IMR-90 (cell line): Measurements from ENCODE around the gene PNO1. TPM values are rescaled to one million over a fixed set of nuclear protein-coding genes. Genes with fewer than 3 reads are reported as not detected.

Experiments
- ATAC-seq: fragments of 200-7000 bp; cut with Tn5 transposase; 2 replicates; pipeline ENCODE4 v1.9.1; 2020; ENCODE audit warnings: low read depth, mild to moderate bottlenecking, moderate library complexity
- BruUV-seq: library from RNA; stranded (reverse); fragments of 400-500 nt; replicated peaks from 2 replicates; lab custom pipeline; 2021; lab: Mats Ljungman, UMichigan
- CTCF ChIA-PET: fragments of 300-600 bp; formaldehyde crosslinking; extraction: SDS; loops from one replicate; lab custom pipeline; 2021; ENCODE audit warnings: antibody characterized with exemption; lab: Yijun Ruan, JAX
- POLR2A ChIA-PET: fragments of 300-600 bp; sonication (Branson Sonifier 250); formaldehyde crosslinking; loops from one replicate; lab custom pipeline; 2022; ENCODE audit warnings: antibody characterized with exemption; ENCODE audit not compliant: unreplicated experiment; lab: Charles Lee
- DNase-seq: peaks from one replicate; pipeline ENCODE4 v3.0.0; 2013
- H2AFZ ChIP-seq: replicated peaks from 2 replicates; pipeline ENCODE3; 2013; ENCODE audit warnings: low read length, mild to moderate bottlenecking; ENCODE audit not compliant: poor library complexity
- H2AK5ac ChIP-seq: 2 replicates; pipeline ENCODE4 v1.6.1; 2013; ENCODE audit warnings: low read depth, low read length, inconsistent platforms
- H2AK9ac ChIP-seq: replicated peaks from 2 replicates; pipeline ENCODE3; 2013; ENCODE audit warnings: mild to moderate bottlenecking, low read depth, low read length, moderate library complexity; ENCODE audit not compliant: poor library complexity
- H2BK120ac ChIP-seq: 2 replicates; pipeline ENCODE4 v1.6.1; 2013; ENCODE audit warnings: low read depth, low read length, inconsistent platforms
- H2BK15ac ChIP-seq: 3 replicates; pipeline ENCODE4 v1.6.1; 2013; ENCODE audit warnings: low read depth, low read length, inconsistent platforms
- H2BK20ac ChIP-seq: 2 replicates; pipeline ENCODE4 v1.6.1; 2013; ENCODE audit warnings: low read depth, mild to moderate bottlenecking, inconsistent platforms, low read length, moderate library complexity
- H2BK5ac ChIP-seq: 2 replicates; pipeline ENCODE4 v1.6.1; 2013; ENCODE audit warnings: mild to moderate bottlenecking, low read depth, low read length, inconsistent platforms; ENCODE audit not compliant: poor library complexity, severe bottlenecking
- H3K14ac ChIP-seq: replicated peaks from 2 replicates; pipeline ENCODE4 v1.6.1; 2013; ENCODE audit warnings: low read depth, low read length, inconsistent platforms
- H3K18ac ChIP-seq: 2 replicates; pipeline ENCODE4 v1.6.1; 2013; ENCODE audit warnings: low read depth, low read length, control low read depth
- H3K23ac ChIP-seq: 2 replicates; pipeline ENCODE4 v1.6.1; 2013; ENCODE audit warnings: low read depth, low read length, inconsistent platforms
- H3K27ac ChIP-seq: 2 replicates; pipeline ENCODE4 v1.5.1; 2013; ENCODE audit warnings: mild to moderate bottlenecking, control low read depth, low read length; ENCODE audit not compliant: insufficient read depth
- H3K27me3 ChIP-seq: 2 replicates; pipeline ENCODE4 v1.6.1; 2013; ENCODE audit warnings: low read length; ENCODE audit not compliant: control insufficient read depth, insufficient read depth
- H3K36me3 ChIP-seq: 2 replicates; pipeline ENCODE4 v1.6.1; 2013; ENCODE audit warnings: low read length, mixed read lengths; ENCODE audit not compliant: control insufficient read depth, insufficient read depth
- H3K4ac ChIP-seq: 2 replicates; pipeline ENCODE4 v1.6.1; 2013; ENCODE audit warnings: low read depth, low read length, inconsistent platforms
- H3K4me1 ChIP-seq: 2 replicates; pipeline ENCODE4 v1.6.1; 2013; ENCODE audit warnings: low read length, mixed read lengths; ENCODE audit not compliant: control insufficient read depth, insufficient read depth
- H3K4me2 ChIP-seq: 2 replicates; pipeline ENCODE4 v1.6.1; 2013; ENCODE audit warnings: low read depth, mild to moderate bottlenecking, control low read depth, low read length, moderate library complexity
- H3K4me3 ChIP-seq: 2 replicates; pipeline ENCODE4 v1.5.1; 2013; ENCODE audit warnings: low read depth, mild to moderate bottlenecking, control low read depth, low read length, moderate library complexity; ENCODE audit not compliant: insufficient read depth
- H3K56ac ChIP-seq: 2 replicates; pipeline ENCODE4 v1.6.1; 2013; ENCODE audit warnings: low read length, inconsistent platforms; ENCODE audit not compliant: insufficient read depth; ENCODE audit errors: extremely low read depth
- H3K79me1 ChIP-seq, 2 experiments: 2 replicates each; pipeline ENCODE4 v1.6.1; 2013; ENCODE audit warnings: low read length in 2 of 2, inconsistent platforms in 1 of 2, low read depth in 1 of 2
- H3K9ac ChIP-seq: 2 replicates; pipeline ENCODE4 v1.6.1; 2013; ENCODE audit warnings: low read depth, low read length, control low read depth
- H3K9me1 ChIP-seq: 2 replicates; pipeline ENCODE4 v1.6.1; 2013; ENCODE audit warnings: low read length, inconsistent platforms; ENCODE audit not compliant: insufficient read depth
- H3K9me3 ChIP-seq: 2 replicates; pipeline ENCODE4 v1.6.1; 2013; ENCODE audit warnings: low read length; ENCODE audit not compliant: control insufficient read depth, insufficient read depth
- H4K20me1 ChIP-seq: 2 replicates; pipeline ENCODE4 v1.6.1; 2013; ENCODE audit warnings: low read length, inconsistent platforms; ENCODE audit not compliant: insufficient read depth
- H4K5ac ChIP-seq: 2 replicates; pipeline ENCODE4 v1.6.1; 2013; ENCODE audit warnings: mild to moderate bottlenecking, low read depth, low read length, control low read depth
- H4K8ac ChIP-seq, 2 experiments: 2 replicates each; pipeline ENCODE4 v1.6.1; 2013; ENCODE audit warnings: low read depth in 2 of 2, low read length in 2 of 2, control low read depth in 1 of 2, inconsistent platforms in 1 of 2
- H4K91ac ChIP-seq: 2 replicates; pipeline ENCODE4 v1.6.1; 2013; ENCODE audit warnings: low read depth, low read length, inconsistent platforms; ENCODE audit not compliant: insufficient read depth
- NFE2L2 ChIP-seq: fragments of 150-350 bp; IDR thresholded peaks from 2 replicates; pipeline ENCODE4 v1.6.1; 2016; ENCODE audit warnings: low read depth, mild to moderate bottlenecking, low read length
- WGBS, 2 experiments: methylation state at CpG; one replicate each; pipeline versions ENCODE4 v1.1.5 to v1.1.7; 2013; ENCODE audit warnings: missing lambda C conversion rate in 2 of 2; ENCODE audit not compliant: insufficient read length in 1 of 2; ENCODE audit errors: extremely low coverage in 2 of 2; 5-methylcytosine and 5-hydroxymethylcytosine counted together
- dilution Hi-C: fragments of 300-500 bp; cut with HindIII; formaldehyde crosslinking; loops from one replicate; pipeline ENCODE4 v1.14.3; 2018; ENCODE audit warnings: low sequenced_read_pairs; ENCODE audit not compliant: unreplicated experiment
- in situ Hi-C: fragments of 300-500 bp; cut with MboI; formaldehyde crosslinking; loops from 3 replicates; pipeline ENCODE4 v1.14.3; 2019; ENCODE audit warnings: low sequenced_read_pairs, inconsistent platforms, mixed read lengths
- intact Hi-C: fragments of 100-400 bp; cut with micrococcal nuclease; formaldehyde crosslinking; loops from 2 replicates; pipeline ENCODE4 v1.10.0; 2022
- polyA plus RNA-seq, 3 experiments: library from polyadenylated mRNA; depleted of rRNA; stranded (reverse); fragments of >200 nt; gene quantifications; 2 replicates each; pipeline ENCODE4 v1.2.3, GENCODE V29; 2012; ENCODE audit warnings: low replicate concordance in 1 of 3
- total RNA-seq: library from RNA; depleted of rRNA; stranded (reverse); fragments of >200 nt; gene quantifications from 2 replicates; pipeline ENCODE4 v1.2.3, GENCODE V29; 2012

Gene PNO1
- total and polyA plus RNA-seq, 2 of the 4 experiments (the other 2 are of a cell fraction): 12.8 to 14.7 TPM

GRCh38 chr2:68108120-68108519 is 49.6 kb upstream of the PNO1 start:
- no peak for ATAC-seq
- intact Hi-C loops: no loop called here
- no CpG with 5 or more reads among the region's 3 CpGs for WGBS, 2 experiments

More at GRCh38 chr2:68108120-68108519, 49.6 kb upstream of the PNO1 start:
- BruUV-seq: no TSS peak
- Histone ChIP-seq H3K23ac (no peak overlapping the region), H3K9ac (no peak overlapping the region), H3K18ac (no peak overlapping the region), H4K20me1 (no peaks in the 10 kb centered on the region), H3K4ac (no peak overlapping the region), H4K8ac (0 out of 4 replicates have a peak overlapping the region, but pooled peaks of 1 of the 2 experiments have one; percentile 5), H4K5ac (no peak overlapping the region), H4K91ac (no peak overlapping the region), H3K56ac (no peak overlapping the region), H3K36me3 (no peaks in the 10 kb centered on the region), H3K79me1 (no peaks in the 10 kb centered on the region), H2BK120ac (no peak overlapping the region), H3K9me3 (peaks cover 6% of the 10 kb centered on the region; the same call in 1 of the 2 replicates), H2BK15ac (no peak overlapping the region), H2AK9ac (no peak overlapping the region), H3K4me2 (no peak overlapping the region), H3K27me3 (no peaks in the 10 kb centered on the region; the same call in 1 of the 2 replicates), H2AFZ (no peak overlapping the region), H3K4me3 (no peak overlapping the region), H2BK5ac (no peak overlapping the region), H3K27ac (no peak overlapping the region), H3K14ac (no peak overlapping the region), H2BK20ac (peak overlapping the region; percentile 10; the same call in 1 of the 2 replicates), H2AK5ac (no peak overlapping the region), H3K9me1 (no peaks in the 10 kb centered on the region), H3K4me1 (no peaks in the 10 kb centered on the region)
- no peak for TF ChIP-seq NFE2L2
- DNase-seq: no peak
- ChIA-PET CTCF (no interaction called here), POLR2A (no interaction called here)
- in situ Hi-C loops (no loop called here), dilution Hi-C loops (no loop called here)
